Stimulated activated CD8-positive, alpha-beta memory T cell treated with anti-CD3 and anti-CD28 coated beads, Interleukin-12 subunit alpha, Interleukin-12 subunit beta, amount 100 ng/mL, for 4 hours (primary cell): ENCODE results near the gene SH3GLB2.
"Not testable (repeated sequence)": the region's sequence is repeated elsewhere in the genome, so short reads cannot be mapped to it uniquely, and the experiment has no call there.

Source experiments
- DNase-seq: peaks from one replicate; pipeline ENCODE4 v3.0.0-alpha.2; 2020; ENCODE audit warnings: low read depth

Gene SH3GLB2

DNA sequence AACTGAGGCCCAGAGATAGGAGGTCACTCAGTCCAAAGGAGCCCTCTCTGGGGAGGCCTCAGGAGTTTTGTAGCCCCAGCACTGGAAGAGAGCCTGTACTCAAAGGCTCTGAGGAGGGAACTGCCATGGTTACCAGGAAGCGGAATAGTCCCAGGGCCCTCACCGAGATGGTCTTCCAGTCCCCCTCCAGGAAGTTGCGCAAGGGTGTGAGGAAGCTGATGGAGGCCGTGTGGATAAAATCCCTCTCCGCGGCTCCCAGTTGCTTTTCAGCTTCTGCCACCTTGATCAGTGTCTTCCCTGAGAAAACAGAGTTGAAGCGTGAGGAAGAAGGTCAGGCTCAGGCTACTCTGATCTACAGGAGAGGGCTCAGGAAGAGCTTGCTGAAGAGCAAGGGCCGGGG lies 13.5 kb downstream of the SH3GLB2 start:
- DNase-seq, result no peak

DNA sequence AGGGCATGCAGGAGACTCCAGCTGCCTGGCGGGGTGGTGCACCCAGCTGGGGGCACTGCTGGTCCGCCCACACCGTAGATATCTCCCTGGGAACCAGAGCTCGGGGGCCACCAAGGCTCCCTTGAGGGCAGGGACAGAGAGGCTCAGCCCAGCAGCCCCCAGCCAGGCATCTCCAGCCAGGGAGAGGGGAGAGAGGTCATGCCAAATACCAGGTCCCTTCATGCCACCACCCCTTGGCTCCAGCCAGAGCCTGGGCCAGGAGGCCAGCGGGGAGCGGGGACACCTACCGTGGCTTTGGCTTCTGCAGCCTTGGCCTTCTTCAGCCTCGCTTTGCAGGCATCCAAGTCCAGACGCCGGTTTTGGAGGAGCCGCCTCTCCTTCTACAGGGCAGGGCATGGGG lies 14.0 kb downstream of the SH3GLB2 start:
- no peak for DNase-seq

DNA sequence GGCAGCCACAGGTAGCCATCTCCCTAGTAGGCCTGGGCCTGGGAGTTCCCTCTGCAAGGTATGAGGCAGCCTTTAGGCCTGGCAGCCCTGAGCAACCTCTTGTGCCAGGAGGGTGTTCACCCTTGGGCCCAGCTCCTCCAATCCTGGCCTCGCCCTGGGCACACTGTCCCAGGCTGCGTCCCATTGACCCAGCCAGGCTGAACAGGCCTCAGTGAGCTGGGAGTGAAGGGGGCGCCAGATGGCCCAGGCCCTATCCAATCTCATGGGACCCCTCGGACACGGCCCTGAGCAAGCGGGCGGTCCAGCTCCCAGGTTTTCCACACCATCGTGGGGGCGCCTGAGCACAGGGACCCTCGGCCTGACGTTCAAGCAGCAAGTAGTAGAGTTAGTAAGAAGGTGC lies 14.5 kb downstream of the SH3GLB2 start:
- DNase-seq, result no peak

DNA sequence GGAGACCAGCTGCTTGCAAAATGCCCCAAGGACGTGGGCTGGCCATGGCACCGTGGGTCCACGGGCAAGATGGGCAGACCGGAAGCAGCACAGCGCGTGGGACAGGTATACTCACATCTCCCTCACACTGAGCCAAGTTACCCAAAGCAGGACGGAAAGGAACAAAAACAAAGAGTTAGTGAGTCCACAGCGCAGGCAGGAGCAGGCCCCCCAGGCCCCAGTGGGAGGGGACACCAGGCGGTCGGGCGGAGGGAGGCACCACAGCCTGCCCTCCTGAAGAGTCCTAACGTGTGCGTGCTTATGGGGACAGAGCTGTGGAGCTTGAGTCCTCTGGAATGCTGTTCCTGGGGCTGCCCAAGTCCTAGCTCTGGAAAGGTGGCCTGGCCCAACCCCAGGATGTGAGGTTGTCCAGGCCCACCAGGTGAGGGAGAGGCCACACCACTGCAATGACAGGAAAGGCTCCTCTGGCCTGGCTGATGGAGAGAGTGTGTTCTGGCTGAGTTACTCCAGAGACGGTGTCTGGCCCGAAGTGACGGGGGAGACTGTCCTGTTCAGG lies 15.2 kb downstream of the SH3GLB2 start:
- DNase-seq, result no peak

DNA sequence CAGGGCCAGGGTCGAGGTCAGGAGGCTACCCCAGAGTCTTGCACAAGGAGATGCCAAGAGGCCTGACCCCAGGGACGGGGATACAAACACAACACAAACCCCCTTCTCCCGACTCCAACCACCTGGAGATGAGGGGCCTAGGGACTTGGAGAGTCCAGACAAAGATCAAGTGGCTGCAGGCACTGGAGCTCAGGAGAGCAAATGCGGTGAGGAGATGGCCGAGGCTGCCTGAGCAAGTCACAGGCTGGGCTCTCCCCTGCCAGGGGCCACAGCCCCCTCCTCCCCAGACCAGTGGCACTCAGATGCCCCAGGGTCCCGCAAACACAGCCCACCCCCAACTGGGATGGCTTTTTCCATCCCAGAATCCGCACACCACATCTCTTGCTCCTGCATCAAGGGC lies 15.8 kb downstream of the SH3GLB2 start:
- no peak for DNase-seq

DNA sequence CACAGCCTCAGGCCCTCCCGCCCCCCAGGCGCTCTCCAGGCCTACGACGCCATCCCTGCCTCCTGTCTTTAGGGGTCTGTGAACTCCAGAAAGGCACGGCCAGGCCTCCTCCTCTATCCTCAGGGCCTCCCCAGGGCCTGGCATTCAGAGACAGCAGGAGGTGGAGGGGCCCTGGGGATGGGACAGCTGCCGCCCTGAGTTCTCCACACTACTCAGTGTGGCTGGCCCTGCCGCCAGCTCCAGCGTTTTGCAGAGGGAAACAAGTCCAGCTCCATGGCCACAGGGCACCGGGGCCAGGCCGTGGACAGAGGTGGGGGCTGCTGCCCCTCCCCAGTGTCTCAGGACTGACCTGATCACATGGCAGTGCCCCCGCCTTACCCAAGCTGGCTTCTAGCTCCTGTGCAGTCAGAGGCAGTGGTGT lies 16.4 kb downstream of the SH3GLB2 start:
- no peak for DNase-seq

DNA sequence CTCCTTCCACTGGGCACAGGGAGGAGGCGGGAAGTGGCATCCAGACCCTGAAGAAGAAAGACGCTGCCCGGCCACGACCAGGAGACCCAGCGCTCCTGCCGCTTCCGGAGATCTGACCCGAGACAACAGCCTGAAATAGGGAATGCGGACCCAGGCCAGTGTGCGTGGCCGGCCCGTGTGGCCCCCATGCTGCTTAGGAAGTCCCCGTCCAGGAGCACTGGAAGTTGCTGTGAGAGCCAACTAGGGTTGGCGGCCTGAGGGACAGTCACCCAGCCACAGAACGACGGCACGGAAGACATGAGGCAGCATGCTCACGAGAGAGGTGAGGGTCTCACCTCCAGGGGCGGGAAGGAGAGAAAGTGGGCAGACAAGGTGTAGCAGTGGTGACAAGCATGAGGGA lies 17.0 kb downstream of the SH3GLB2 start:
- no peak for DNase-seq

DNA sequence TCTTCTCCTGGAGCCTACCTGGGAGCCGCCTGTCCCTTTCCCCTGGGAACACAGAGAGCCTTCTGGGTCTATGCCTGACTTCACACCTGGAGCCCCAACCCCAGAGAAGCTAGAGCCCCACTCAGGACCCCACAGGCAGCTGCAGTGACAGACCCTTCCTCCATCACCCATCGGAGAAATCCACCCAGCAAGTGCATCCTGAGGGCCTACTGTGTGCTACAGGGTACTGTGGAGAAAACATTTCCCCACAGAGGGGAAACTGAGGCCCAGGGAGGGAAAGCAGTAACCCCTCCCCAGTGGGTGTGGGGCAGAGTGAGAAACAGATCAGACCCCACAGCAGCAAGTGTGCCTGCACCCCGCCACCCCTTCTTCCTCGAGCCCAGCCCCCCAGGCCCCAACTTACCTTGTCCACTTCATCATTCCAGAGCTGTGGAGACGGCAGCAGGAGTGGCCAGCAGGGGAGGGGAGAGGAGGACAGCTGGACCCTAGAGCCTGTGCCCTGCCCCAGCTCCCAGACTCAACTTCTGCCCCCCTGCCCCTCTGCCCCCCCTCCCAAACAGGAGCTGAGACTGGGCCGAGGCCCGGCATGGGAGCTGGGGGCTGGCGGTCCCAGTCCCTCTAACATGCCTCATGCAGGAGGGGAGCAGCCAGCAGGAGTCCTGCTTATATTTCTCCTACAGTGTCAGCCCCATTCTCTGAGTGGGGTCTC lies 17.7 kb downstream of the SH3GLB2 start:
- no peak for DNase-seq

DNA sequence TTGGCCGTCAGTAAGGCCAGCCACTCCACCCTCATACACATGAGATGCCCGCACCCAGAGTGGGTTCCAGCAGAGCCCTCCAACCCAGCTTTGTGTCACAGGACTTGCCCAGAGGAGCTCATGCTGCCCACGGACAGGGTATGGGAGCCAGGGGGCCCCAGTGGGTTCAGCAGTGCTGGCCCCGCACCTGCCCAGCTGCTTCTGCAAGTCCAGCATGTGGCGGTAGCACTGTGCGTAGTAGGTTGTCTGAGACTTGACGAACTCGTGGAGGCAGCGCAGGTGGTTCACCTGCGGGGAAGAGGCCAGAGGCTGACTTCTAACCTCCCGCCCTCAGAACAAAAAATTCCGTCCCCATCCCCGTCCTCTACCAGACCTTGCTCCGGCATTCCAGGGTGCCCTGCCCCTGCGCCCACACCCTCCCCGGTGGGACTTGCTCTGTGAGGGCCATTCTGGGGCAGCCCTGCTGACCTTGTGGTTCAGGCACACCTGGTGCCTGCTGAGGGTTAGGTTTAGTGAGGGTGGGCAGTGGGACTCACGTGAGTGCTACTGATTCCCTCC lies 18.5 kb downstream of the SH3GLB2 start:
- DNase-seq, result no peak

DNA sequence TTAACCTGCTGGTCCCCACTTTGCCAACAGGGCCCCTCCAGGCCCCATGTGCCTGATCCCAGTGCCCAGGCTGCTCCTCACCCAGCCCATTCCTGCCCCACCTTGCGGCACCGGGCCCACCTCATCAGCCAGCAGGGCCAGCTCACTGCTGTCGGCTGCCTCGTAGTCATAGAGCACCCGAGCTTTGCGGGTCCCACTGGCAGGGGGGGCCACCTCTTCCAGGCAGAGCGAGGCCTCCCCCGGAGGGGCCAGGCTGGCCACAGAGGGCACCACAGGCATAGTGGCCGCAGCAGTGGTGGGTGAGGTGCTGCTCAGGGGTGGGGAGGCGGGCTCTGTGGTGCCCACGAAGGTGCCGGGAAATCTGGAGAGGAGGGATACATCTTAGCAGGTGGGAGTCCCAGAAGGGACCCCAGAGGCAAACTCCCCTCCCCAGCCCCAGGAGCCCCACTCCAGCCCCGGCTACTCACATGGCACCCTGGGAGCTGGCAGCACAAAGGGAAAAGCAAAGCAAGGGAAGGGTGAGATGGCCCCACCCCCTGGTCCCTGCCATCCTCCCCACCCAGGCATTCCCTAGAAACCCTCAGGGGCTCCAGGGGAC lies 19.0 kb downstream of the SH3GLB2 start:
- no peak for DNase-seq

DNA sequence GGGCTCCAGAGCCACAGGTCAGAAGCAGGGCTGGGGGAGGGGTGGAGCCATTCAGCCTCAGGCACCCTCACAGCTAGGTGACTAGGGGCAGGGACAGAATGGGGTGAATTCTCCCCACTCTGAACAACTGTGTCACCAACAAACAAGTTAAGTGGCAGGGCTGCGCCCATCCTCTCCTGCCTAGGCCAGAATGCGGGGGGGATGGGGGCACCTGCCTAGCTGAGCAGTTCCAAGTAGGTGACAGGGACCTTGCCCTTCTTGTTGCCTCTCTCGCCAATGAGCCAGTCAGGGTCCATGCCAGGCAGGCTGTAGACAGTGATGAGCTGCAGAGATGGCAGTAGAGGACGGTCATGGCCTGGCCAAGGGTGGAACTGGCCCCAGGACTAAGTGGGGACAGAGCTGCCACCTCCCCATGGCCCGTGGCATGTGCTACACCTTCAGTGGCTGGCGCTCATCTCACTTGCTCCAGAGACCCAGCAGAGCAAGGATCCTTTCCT lies 19.6 kb downstream of the SH3GLB2 start:
- DNase-seq, result no peak

DNA sequence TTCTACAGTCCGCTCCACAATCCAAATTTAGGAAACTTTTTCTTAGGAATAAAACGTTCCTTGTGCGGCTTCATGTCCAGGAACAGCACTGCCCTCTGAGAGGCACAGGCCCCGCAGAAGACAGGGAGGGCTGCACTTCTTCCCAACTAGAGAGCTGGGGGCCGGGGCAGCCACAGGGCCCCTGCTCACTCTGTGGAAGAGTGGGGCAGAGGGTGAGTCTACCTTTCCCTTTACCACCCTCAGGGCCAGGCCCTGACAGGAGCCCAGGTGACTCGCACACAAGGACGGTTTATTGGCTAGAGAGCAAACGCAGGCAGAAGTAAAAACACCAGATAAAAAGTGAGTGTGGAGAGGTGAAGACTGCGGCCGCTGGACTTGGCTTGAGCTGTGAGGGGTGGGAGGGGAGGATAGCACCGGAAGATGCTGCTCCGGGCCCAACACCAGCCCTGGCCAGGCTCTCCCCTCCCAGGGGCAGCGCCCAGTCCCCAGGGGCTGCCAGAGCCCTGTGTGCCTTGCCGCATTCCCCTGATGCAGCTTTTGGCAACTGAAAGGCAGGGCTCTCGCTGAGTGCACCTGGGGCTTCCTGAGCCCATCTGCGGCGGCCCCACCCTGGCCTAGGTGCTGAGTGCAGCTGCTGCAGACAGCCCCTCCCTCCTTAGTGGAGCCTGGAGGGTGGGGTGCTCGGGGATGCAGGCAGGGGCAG lies 20.2 kb downstream of the SH3GLB2 start:
- no peak for DNase-seq

DNA sequence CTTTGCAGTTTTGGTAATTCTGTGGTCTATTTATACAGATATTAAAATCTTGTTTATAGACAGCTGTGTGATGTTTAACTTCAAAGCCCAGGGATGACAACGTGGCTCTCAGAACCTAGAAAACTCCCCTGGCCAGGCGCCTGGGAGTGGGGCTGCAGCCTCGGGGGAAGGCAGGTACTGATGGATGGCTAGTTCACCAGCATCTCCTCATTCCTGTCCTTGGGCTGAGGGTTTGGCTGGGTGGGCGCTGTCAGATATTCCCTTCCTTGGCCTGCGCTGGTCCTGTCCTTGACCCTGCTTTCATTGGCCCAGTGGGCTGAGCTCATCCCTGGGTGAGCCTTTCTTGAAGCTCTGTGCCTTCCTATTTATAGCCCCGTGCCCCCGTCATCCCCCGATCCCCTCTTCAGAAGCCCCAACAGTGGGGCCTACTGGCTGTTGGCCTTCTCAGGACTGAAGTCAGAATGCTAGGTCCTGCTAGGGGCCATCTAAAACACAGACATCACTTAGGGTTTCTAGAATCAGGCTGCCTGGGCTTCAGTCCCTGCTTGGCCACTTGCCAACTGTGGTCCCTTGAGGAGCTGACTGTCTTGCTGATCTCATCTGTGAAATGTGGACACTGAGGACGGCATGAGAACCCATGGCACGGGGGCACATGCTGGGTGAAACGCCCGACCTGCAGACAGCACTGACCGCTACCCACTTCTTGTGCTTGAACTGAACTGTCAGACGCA lies 20.9 kb downstream of the SH3GLB2 start:
- DNase-seq, result no peak

DNA sequence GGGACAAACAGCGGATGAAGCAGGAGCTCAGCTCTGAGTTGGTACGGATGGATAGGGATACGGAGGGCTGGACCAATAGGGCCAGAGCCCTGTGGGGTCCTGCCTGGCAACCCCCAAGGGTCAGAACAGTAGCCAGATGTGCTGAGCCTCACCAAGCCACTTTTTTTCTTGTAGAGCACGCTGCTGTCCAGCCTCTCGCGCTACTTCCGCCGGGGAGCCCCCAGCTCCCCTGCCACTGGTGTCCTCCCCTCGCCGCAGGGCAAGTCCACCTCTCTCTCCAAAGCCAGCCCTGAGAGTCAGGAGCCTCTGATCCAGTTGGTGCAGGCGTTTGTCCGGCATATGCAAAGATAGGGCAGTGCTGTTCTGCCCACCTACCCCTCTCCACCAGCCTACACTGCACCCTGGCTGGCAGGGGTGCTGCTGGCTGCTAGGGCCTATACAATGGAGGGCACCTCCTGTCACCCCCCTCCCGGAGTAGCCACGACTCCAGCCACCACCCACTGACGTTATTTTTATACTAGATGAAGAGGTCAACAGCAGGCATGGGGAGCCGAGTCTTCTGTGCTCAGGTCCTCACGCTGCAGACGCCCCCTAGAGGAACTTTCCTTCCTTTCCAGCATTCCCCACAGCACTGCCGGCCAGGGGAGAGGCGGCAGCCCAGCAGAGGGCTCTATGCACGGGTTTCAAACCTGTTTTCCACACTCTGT lies 21.6 kb downstream of the SH3GLB2 start:
- no peak for DNase-seq

DNA sequence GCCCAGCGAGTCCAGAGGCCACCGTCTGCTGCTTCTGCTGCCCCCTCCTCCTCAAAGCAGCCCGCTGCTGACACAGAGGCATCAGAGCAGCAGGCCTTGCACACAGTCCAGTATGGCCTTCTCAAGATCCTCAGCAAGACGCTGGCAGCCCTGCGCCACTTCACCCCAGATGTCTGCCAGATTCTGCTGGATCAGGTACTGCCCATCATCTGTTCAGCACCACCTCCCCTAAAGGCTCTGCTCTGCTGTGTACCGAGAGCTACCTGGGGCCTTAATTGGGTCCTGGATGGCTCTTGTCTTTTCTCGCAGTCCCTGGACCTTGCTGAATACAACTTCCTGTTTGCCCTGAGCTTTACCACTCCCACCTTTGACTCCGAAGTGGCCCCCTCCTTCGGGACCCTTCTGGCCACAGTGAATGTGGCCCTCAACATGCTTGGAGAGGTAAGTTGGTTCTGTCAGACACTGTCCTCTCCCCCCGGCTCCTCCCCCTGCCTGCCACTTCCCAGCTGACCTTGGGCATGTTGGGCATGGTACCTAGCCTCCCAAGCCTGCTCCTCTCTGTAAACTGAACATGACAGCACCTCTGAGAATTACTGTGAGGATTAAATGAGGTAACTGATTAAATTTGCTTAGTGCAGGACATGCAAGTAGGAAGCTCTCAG lies 22.7 kb downstream of the SH3GLB2 start:
- DNase-seq, result no peak

DNA sequence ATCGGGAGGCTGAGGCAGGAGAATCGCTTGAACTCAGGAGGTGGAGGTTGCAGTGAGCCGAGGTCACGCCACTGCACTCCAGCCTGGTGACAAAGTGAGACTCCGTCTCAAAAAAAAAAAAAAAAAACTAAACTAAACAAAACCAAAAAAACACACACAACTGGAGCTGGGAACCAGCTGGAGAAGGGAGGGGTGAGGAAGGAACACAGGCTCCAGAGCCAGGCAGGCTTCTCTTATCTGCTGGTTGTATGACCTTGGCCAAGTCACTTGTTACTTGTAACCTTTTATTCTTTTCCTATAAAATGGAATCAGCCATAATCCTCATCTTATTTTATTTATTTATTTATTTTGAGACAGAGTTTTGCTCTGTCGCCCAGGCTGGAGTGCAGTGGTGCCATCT lies 24.0 kb downstream of the SH3GLB2 start:
- DNase-seq, result not testable (repeated sequence)

DNA sequence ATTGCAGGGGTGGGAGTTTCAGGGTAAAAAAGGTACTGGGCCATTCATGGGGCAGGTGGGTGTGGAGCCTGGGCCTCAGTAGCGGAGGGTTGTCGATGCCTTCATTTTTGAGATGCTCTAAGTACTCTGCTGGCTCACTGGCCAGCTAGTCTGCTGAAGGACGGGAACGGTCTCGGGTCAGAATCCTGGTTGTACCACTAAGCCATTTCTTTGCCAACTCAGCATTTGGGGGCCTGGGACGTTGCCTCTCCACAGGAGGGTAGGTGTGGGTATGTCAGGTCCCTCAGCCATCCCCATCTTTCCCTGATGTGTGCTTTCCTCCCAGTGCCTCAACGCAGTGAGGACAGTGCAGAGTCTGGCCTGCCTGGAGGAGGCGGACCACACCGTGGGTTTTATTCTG lies 25.1 kb downstream of the SH3GLB2 start:
- DNase-seq, result no peak

DNA sequence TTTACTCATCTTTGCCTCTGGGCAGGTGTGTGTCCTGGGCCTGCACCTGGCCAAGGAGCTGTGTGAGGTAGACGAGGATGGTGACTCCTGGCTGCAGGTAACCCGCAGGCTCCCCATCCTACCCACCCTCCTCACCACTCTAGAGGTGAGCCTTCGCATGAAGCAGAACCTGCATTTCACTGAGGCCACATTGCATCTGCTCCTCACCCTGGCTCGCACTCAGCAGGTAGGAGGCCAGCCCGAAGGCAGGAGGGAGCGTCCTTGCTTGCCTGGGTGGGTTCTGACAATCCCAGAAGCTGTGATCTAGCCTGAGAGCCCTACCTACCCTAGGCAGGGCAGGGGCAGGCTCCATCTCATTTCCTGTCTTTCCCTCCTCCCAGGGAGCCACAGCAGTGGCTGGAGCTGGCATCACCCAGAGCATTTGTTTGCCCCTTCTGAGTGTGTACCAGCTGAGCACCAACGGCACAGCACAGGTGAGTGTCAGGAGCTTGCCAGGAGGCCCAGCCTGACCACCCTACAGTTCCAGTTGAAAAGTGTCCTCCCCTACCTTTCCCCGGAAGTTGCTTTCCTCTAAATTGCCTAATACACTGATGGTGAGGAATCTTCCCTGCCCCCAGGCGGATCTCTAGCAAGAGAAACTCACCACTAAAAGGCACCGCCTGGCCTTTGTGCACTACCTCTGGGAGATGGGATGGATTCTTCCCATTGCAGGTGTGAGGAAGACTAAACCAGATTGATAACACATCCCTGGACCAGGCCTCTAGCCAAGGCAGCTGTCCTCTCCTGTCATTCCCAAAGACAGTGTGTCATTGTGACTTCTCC lies 26.4 kb downstream of the SH3GLB2 start:
- no peak for DNase-seq

DNA sequence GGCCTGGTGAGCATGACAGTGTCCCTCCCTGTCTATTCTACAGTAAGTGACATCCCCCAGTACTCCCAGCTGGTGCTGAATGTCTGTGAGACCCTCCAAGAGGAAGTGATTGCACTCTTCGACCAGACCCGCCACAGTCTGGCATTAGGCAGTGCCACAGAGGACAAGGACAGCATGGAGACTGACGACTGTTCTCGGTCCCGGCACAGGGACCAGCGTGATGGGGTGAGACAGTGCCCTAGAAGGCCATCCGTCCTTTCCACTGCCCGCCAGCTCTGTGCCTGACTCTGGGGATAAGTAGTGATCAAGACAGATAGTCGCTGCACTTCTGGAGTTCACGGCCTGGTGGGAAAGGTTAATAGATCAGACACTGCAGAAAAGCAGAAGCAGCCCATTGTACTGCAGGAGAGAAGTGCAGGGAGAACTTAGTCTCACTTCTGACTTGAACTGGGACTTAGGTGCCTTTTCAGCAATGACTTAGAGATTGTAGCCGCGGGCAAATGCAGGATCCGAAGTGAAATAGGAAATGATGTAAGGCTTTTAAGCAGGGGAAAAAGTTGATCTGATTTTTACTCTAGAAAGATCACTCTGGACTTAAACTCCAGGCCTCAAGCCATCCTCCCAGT lies 28.4 kb downstream of the SH3GLB2 start:
- no peak for DNase-seq
